Effector CD8-positive, alpha-beta T cell (primary cell): ENCODE data around the gene CRACDL.
"Not testable (repeated sequence)": the region's sequence is repeated elsewhere in the genome, so short reads cannot be mapped to it uniquely, and the experiment has no call there.

Experiments
- DNase-seq: peaks from one replicate; lab custom pipeline; 2025; lab: John Stamatoyannopoulos, UW

The CRACDL gene

DNA sequence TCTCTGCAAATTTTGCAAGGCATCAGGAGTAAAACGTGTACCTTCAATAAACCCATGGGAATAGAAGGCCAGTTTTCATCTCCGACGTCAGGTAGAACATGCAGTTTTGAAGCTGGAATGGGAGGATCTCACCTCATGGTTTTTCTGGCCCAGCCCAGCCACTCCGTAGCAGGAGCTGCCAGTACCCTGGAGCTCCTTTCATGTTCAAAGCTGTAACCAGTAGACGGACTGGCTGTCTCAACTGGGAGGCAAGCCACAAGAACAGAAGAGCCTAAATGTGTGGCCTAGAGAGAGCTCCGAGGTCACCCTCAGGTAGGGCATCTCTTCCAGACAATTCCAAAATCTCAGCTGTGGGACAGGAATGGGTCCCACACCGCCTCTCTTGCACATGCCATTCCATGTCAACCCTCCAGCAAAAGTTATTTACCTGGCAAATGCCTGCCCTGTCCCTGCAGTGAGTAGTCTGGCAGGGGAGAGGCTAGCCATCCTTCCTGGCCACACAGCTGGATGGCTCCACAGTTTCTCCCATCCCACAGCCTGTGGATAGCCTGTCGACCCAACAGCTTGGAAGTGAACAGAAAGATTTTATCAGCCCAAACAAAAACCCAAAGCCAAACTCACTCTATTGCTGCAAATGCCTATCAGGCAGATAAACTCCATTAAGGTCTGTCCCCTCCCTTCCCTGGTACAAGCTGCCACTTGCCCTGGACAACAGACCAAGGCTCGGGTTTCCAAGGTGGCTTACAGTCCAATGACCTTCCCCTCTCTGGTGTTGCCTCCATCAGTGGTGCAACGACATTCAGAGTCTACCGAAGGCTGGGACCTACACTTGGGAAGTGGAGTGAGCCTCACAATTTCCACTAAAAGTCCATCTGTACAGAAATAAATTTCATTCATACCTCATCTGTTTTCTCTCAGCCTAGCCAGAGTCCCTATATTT is 27.8 kb downstream of the CRACDL start:
- no peak for DNase-seq

DNA sequence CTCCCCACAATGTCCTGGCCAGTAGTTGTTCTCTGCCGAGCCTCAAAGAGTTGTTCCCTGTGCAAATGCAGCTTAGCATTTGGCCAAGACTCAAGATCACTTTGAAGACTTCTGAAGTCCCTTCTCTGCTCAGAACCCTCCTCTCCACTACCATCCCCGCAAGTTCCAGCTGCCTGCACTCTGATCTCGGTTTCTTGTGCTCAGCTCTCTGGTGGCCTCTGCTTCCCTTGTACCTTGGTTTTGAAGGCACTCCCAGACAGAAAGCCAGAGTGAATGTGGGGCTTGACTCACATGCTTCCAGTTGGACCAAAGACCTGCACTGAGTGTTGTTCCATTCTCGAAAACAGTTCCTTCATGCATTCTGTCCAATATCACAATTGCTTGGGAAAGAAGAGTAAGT is 28.6 kb downstream of the CRACDL start:
- DNase-seq, result no peak

DNA sequence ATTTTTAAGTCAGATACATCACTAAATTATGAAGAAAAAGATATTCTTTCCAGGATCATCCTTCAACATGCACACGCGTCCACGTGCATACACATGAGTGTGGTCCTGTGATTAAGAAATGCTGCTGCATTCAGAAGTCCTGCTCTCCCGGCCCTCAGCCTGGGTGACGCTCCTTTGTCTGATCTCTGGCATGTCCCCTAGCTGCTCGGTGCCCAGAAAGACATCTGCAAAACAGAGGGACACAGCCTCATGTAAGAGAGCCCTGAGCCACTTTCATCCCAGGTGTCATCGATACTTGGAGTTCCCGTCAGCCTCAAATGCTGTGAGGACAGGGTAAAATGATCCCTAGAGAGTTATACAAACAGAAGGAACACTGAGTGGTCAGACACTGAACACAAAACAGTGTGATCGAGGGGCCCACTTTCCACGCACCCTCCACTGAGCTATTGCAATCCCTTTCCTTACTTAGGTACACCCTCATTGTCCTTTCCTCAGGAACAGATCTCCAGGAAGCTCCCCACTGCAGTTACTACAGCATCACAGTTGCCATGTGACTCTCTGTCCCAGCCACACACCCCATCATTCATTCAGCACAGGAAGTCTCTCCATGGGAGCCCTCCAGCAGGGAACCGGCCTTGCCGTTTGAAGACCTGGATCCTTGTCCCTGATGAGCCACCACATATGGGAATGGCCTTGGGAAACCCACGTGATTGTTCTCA is 32.1 kb downstream of the CRACDL start:
- no peak for DNase-seq

DNA sequence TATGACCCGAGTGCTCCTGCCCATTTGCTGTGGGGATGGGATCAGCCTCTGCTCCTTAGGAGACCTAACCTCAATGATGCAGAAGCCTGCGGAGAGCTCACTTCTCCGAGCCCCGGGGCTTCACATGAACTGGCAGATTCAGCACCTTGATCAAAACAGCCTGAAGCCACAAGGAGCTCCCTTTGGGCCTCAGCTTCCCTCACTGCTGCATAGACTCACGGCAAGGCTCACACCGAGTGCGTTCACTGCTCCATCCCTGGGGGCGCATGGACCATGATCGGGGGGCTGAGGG is 33.0 kb downstream of the CRACDL start:
- DNase-seq, result no peak

- DNase-seq, result no peak
Observed at GRCh38 chr2:98902209-98903063, 33.6 kb downstream of the CRACDL start.

DNA sequence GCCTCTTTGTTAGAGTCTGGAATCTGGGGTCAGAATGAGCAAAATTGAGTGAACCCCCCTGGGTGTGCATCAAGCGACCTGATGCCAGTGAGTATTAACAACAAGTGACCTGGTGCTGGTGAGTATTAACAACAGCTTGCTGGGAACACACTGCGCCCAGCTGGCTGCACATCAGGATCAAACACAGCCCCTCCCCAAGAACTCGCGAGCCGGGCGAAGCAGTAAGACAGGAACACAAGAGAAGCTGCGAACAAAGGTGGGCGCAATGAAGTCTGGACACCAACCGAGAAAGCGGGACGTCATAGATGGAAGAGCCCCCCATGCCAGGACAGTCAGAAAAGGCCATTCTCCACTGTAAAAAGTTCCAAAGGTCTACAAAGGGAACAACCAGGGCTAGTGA is 34.3 kb downstream of the CRACDL start:
- DNase-seq, result no peak

DNA sequence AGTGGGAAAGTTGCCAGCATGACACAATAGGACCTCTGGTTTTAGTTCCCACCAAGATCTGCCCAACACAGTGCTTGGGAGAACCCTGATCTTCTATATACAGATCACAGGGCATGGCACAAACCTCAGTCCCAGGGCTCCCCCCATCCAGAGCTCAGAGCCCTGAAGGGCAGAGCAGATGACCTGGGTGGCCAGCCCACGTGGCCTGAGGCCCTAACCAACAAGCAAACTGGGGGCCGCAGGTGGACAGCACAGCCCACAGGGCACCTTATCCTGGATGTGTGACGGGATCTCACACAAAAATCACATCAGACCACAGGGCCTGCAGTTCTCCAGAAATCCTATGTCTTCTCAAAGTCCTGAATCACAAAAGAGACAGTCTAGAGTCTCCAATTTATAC is 34.7 kb downstream of the CRACDL start:
- DNase-seq, result no peak

DNA sequence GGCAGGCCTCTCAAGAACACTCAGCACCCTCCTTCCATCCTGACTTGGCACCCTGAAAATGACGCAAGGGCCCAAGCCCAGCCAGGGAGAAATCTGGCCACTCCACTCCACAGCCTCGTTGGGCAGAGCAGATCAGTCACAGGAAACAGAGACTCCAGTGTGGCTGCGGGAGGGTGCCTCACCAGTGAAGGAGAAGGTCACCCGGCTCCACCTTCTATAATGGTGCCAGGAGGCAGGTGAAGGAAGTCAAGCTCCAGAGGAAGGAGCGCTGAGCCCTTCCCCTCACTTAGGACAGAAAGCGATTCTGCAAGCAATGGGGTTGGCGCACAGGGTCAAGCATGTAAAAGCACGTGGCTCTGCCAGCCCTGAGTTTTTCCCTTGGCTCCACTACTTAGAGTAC is 35.3 kb downstream of the CRACDL start:
- DNase-seq, result no peak

- DNase-seq, result not testable (repeated sequence)
Observed at GRCh38 chr2:98899703-98900078, 36.3 kb downstream of the CRACDL start.

GRCh38 chr2:98899041-98899702 is 36.9 kb downstream of the CRACDL start:
- DNase-seq, result no peak

DNA sequence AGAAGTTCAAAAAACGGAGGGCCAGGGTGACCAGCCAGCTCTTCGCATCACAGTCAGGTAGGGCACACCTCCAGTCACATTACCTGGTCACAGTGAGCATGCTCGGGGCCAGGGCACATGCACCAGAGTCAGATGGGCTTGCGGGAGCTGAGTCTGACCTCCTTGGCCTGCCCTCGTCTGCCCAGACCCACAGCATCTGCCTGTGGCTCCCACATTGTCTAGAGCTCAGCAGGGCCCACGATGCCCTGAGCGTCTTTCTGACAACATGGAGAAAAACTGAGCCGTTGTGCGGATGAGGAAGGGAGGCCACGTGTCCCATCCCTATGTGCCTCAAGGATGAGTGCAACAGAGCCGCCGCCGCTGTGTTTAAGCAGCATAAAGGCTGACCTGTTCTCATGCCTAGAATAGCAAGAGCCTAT is 37.6 kb downstream of the CRACDL start:
- no peak for DNase-seq

DNA sequence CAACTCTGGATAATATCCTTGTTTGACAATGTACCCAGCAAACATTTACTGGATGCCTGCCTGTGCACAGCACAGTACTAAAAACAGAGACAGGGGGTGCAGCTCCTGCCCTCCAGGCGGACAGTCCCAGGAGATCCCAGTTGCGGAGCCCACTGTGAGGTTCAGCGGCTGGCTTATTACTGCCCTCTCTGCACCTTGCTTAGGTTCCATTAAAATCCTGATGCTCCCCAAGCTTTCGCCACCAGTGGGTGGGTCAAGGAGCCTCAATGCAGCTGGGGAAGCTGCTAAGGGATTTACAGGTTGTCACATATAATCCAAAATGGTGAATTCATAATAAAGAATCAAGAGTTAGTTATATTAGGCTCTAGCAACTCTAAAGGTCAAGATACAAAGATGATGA is 38.3 kb downstream of the CRACDL start:
- DNase-seq, result no peak

DNA sequence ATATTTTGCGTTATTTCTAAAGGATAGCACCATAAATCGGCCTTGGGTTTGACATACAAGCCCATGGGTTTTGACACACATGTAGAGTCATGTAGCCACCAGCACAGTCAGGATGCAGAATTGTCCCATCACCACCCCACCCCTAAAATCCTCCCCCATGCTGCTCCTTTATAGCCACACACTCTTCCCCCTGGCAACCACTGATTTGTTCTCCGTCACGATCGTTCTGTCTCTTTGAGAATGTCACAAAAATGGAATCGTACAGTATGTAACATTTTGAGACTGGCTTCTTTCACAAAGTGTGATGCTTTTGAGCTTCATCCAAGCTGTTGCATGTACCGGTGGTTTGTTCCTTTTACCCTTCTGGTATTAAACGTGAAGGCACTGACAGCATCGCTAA is 39.1 kb downstream of the CRACDL start:
- no peak for DNase-seq

DNA sequence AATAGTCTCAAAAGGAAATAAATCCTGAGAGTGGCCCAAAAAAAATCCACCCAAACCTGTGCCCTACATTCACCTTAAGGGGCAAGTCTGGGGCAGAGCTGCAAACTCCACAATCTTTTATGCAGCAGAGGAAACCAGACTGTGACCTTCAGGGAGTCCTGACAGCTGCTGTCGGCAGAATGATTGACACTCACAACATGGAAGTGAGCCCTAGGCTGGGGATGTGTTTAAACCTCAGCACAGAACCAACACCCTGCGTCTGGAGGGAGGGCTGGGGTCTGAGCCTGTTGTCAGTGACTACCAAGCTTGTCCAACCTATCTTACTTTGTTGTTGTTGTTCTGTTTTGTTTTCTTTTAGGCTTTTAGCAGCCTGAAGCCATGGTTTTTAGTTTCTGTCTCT is 39.6 kb downstream of the CRACDL start:
- no peak for DNase-seq

- DNase-seq, result no peak
Observed at GRCh38 chr2:98895901-98896300, 40.1 kb downstream of the CRACDL start.

DNA sequence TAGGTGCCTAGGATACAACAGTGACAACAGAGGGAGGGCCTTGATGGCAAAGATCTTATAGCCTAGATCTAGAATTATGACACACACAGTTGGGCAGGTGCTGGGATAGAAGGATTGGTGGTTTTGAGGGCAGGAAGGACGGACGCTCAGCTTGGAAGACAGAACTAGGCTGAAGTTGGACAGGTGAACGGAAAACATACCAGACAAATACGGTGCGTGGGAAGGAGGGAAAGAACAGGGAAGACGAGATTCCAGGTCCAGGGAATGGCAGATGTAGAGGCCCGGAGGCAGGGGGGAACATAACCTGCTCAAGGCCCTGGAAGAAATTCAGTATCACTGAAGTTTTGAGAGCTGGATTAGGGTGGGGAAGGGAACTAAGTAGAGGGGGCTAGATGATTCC is 40.8 kb downstream of the CRACDL start:
- no peak for DNase-seq

DNA sequence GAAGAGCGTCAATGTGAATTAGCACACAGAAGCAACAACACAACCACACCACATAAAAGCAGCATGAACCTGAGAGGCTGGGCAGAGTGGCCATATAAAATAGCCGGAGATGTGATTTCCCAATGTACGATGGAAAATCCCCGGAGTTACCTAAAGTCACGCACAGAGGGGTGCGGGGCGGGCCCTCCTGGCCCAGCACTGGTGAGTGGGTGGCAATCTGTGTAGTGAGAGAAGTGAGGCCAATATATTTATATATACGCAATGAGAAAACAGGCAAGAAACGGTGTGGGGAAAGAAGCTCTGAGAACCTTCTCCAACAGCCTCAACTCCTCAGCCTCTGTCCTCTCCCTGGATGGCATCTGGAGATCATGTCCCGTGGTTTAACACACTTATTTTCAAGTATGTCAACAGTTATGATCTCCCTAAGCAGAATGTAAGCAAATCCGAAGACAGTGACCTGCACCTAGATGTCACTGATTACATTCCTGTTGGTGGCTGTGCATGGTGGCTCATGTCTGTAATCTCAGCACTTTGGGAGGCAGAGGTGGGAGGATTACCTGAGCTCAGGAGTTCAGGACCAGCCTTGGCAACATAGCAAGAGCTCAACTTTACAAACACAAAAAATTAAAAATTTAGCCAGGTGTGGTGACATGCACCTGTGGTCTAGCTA is 41.6 kb downstream of the CRACDL start:
- DNase-seq, result no peak

DNA sequence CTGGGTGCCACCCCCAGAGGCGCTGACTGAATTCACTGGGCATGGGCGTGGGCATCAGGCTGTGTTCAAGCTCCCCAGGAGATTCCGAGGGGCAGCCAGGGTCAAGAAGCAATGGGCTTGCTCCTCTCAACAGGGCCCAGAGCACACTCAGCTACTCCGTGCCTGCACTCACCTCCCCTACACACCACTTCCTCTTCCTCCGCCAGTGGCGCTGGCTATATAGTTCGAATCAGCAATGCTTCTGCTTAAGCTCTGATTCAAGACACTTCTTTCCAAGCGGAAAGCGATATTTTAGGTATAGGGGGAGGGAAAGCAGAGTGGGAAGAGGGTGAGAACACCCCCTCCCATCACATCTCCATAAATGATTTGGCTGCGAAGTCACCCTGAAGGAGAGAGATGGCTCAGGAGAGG is 42.1 kb downstream of the CRACDL start:
- DNase-seq, result no peak

DNA sequence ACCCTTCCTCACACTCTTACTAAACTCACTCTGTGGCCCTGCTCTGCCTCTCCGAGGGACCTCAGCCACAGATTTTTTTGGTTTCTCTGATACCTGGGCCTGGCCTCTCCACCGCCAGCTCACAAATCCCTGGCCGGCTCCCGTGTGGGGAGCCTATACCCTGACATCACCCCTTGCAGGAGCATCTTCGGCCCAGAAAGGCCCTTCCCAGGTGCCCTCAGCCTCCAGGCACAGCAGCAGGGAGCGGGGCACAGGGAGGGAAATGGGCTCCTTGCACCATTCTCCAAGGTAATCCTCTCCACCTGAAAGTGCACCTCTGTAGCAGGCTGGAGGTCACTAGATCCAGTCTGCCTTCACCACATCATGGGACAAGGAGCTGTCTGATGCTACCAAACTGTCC is 43.2 kb downstream of the CRACDL start:
- DNase-seq, result no peak

- DNase-seq, result no peak
Observed at GRCh38 chr2:98891591-98891990, 44.4 kb downstream of the CRACDL start.

DNA sequence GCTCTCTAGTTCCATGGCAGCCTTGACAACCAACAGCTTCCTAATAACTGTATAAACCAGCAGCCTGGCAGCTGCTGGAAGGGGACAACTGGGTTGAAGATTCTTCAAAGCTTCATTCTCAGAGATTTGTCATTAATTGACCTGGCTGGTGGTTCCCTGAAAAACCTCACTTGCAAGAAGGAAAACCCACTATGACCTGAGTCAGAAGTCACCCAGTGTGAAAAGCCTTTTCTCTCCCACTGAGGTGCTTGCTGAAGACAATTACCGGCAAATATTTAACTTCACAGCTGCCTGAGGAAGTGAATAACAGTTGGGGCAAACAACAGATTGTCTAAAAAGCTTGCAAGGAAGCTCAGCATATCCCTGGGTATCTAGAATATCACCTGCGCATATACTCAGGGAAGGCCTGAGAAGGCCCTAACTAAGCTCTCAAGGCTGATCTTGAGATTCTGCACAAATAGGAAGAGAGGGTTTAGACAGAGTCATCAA is 49.9 kb downstream of the CRACDL start:
- no peak for DNase-seq
